Suprapubic skin (tissue), 4 donors: Measurements from ENCODE around the gene FCHSD1. TPM values are rescaled to one million over a fixed set of nuclear protein-coding genes. Genes with fewer than 3 reads are reported as not detected.

Source experiments
- DNase-seq, 2 donors: peaks; one replicate each; pipeline ENCODE4 v3.0.0-alpha.2; 2019; ENCODE audit warnings: low spot score in 2 of 2
- H3K27ac ChIP-seq: fragments of 200-600 bp; sonication (generic); one replicate; pipeline ENCODE4 v1.5.1; 2019
- H3K27me3 ChIP-seq: fragments of 200-600 bp; sonication (generic); one replicate; pipeline ENCODE4 v1.5.1; 2019
- H3K36me3 ChIP-seq: fragments of 200-600 bp; sonication (generic); one replicate; pipeline ENCODE4 v1.5.1; 2019
- H3K4me1 ChIP-seq: fragments of 200-600 bp; sonication (generic); one replicate; pipeline ENCODE4 v1.5.1; 2019
- H3K4me3 ChIP-seq: fragments of 200-600 bp; sonication (generic); one replicate; pipeline ENCODE4 v1.5.1; 2019; ENCODE audit warnings: mild to moderate bottlenecking
- H3K9me3 ChIP-seq: fragments of 200-600 bp; sonication (generic); one replicate; pipeline ENCODE4 v1.5.1; 2019
- CTCF ChIP-seq, 2 donors: fragments of 200-600 bp in 1 of 2; fragments of 450-650 bp in 1 of 2; sonication (generic) in 1 of 2; IDR thresholded peaks; one replicate each; pipeline ENCODE4 v1.5.1; 2016 to 2019; ENCODE audit warnings: antibody characterized with exemption in 2 of 2, mild to moderate bottlenecking in 1 of 2, moderate library complexity in 1 of 2
- EP300 ChIP-seq: sonication (generic); formaldehyde crosslinking; IDR thresholded peaks from one replicate; pipeline ENCODE4 v1.6.1; 2017; ENCODE audit warnings: antibody characterized with exemption
- POLR2A ChIP-seq, 2 donors: fragments of 450-650 bp; IDR thresholded peaks; one replicate each; pipeline ENCODE4 v1.6.1; 2017; ENCODE audit warnings: antibody characterized with exemption in 2 of 2, mild to moderate bottlenecking in 2 of 2, moderate library complexity in 2 of 2
- POLR2AphosphoS5 ChIP-seq, 3 donors: sonication (generic); formaldehyde crosslinking; IDR thresholded peaks; one replicate each; pipeline ENCODE4 v1.6.1; 2017; ENCODE audit warnings: antibody characterized with exemption in 3 of 3
- whole genome bisulfite sequencing: methylation state at CpG from one replicate; pipeline ENCODE4 v1.1.5; 2018; 5-methylcytosine and 5-hydroxymethylcytosine counted together
- total RNA-seq, 4 donors: library from RNA; depleted of rRNA; stranded (reverse); fragments of >200 nt; gene quantifications; one replicate each; pipeline ENCODE4 v1.1.0, GENCODE V29; 2016

Gene FCHSD1
- total RNA-seq, 4 donors from 2014 or later, result 40.1 to 117 (median 77.1) TPM

DNA sequence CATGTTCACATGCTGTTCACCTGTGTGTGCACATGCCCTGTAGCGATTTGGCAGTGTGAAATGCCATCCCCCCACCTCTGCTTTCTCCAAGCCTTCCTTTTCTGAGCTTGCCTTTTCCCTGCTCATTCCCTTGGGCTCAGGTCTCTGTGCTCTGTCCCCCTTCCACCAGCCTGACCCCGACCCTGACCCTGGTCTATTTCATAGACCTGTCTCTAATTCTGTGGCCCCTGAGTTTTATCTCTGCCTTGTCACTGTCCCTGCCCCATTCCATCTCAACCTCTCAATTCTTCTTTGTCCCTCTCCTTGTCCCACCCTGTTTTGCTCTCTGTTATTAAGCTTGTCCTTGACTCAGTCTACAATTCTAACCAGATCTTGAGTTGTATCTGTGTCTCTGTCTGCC lies 30.1 kb upstream of the FCHSD1 start:
- Histone ChIP-seq H3K36me3 (no peaks in the 10 kb centered on the region), H3K4me1 (peaks cover 35% of the 10 kb centered on the region), H3K9me3 (no peaks in the 10 kb centered on the region), H3K27me3 (no peaks in the 10 kb centered on the region), H3K27ac (peak overlapping the region; percentile 73), H3K4me3 (peak overlapping the region; percentile 60)
- 72% methylated on average over 2 of the region's 2 CpGs for WGBS
- DNase-seq, result no peak
- no peak for TF ChIP-seq POLR2A (IDR thresholded peaks at IDR 0.05)
- no peak for TF ChIP-seq POLR2AphosphoS5 (IDR thresholded peaks at IDR 0.05)
- TF ChIP-seq CTCF (IDR thresholded peaks at IDR 0.05), result no peak
- TF ChIP-seq EP300, result no peak

DNA sequence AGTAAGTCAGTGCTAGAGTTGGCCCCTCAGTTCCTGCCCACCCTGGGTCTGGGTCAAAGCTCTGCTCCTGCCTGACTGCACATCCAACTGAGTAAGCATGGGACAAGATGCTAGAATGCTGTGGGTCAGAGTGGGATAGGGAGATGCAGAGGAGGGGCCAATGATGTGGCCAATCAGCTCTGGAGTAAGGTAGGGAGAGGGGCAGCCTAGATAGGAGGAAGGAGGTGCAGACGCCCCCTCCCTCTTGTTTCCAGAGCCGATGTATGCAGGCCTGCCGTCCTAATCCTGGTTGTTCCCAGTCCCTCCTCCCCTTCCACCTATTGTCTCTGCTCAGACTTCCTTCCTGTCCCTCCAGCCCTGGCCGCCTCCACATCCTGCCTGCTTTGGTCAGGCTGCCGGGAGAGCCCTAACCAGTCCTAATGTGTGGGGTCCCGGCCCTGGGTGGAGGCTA lies 29.6 kb upstream of the FCHSD1 start:
- H3K9me3 ChIP-seq, result no peaks in the 10 kb centered on the region
- 54% methylated on average over 5 of the region's 6 CpGs for WGBS

GRCh38 chr5:141680178-141680577 lies 29.0 kb upstream of the FCHSD1 start:
- no peak for TF ChIP-seq POLR2A (IDR thresholded peaks at IDR 0.05)
- TF ChIP-seq CTCF (IDR thresholded peaks at IDR 0.05), result no peak
- TF ChIP-seq EP300, result no peak
- TF ChIP-seq POLR2AphosphoS5 (IDR thresholded peaks at IDR 0.05), result no peak
- H3K4me1 ChIP-seq, result peaks cover 35% of the 10 kb centered on the region
- no peaks in the 10 kb centered on the region for H3K9me3 ChIP-seq
- WGBS, result 80% methylated on average over 1 of the region's 16 CpGs
- no peak overlapping the region for H3K4me3 ChIP-seq
- no peak for DNase-seq
- H3K36me3 ChIP-seq, result no peaks in the 10 kb centered on the region
- H3K27me3 ChIP-seq, result no peaks in the 10 kb centered on the region
- H3K27ac ChIP-seq, result no peak overlapping the region

More for the DNA sequence above, 29.6 kb upstream of the FCHSD1 start:
- DNase-seq, result no peak
- H3K36me3 ChIP-seq, result no peaks in the 10 kb centered on the region
- H3K27ac ChIP-seq, result peak overlapping the region; percentile 73
- peak overlapping the region; percentile 60 for H3K4me3 ChIP-seq
- TF ChIP-seq POLR2A (IDR thresholded peaks at IDR 0.05), result no peak
- no peak for TF ChIP-seq CTCF (IDR thresholded peaks at IDR 0.05)
- TF ChIP-seq POLR2AphosphoS5 (IDR thresholded peaks at IDR 0.05), result no peak
- no peak for TF ChIP-seq EP300
- H3K4me1 ChIP-seq, result peaks cover 35% of the 10 kb centered on the region
- no peaks in the 10 kb centered on the region for H3K27me3 ChIP-seq

DNA sequence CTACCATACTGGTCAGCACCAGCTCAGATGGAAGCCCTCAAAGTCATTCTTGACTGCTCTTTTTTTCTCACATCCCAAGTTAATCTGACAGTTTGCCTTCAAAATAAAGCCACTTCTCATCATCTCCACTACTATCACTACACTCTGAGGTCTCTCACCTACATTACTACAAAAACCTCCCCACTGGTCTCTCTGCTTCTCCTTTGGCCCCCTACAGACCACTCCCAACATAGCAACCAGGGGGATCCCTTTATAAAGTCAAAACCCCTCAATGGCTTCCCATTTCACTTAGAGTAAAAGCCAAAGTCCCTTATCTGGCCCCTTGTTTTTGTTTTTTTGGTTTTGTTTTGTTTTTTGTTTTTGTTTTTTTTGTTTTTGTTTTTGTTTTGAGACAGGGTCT lies 26.2 kb upstream of the FCHSD1 start:
- Histone ChIP-seq H3K4me1 (peaks cover 24% of the 10 kb centered on the region), H3K36me3 (no peaks in the 10 kb centered on the region), H3K4me3 (no peak overlapping the region), H3K9me3 (no peaks in the 10 kb centered on the region), H3K27ac (no peak overlapping the region), H3K27me3 (no peaks in the 10 kb centered on the region)
- no peak for DNase-seq
- TF ChIP-seq POLR2A (IDR thresholded peaks at IDR 0.05) (no peak), EP300 (no peak), CTCF (IDR thresholded peaks at IDR 0.05) (peak in 1 of 2 donors; percentile 9)

GRCh38 chr5:141675672-141676071 lies 24.5 kb upstream of the FCHSD1 start:
- no peaks in the 10 kb centered on the region for H3K36me3 ChIP-seq
- DNase-seq, result no peak
- no peaks in the 10 kb centered on the region for H3K27me3 ChIP-seq
- no peak overlapping the region for H3K27ac ChIP-seq
- 87% methylated on average over 4 of the region's 4 CpGs for WGBS
- no peaks in the 10 kb centered on the region for H3K9me3 ChIP-seq
- TF ChIP-seq POLR2A (IDR thresholded peaks at IDR 0.05), result no peak
- no peak for TF ChIP-seq CTCF (IDR thresholded peaks at IDR 0.05)
- no peak for TF ChIP-seq EP300
- TF ChIP-seq POLR2AphosphoS5 (IDR thresholded peaks at IDR 0.05), result no peak
- no peak overlapping the region for H3K4me3 ChIP-seq
- H3K4me1 ChIP-seq, result peaks cover 7% of the 10 kb centered on the region
